Uterus (tissue), 4 donors: Measurements from ENCODE around the gene ILK. TPM values are rescaled to one million over a fixed set of nuclear protein-coding genes. Genes with fewer than 3 reads are reported as not detected.

Experiments
- DNase-seq, 2 donors: peaks; one replicate each; pipeline ENCODE4 v3.0.0-alpha.2; 2019 to 2020
- H3K27ac ChIP-seq, 2 donors: fragments of 200-600 bp; sonication (generic); 1 replicate in 1 of 2; 2 replicates in 1 of 2; pipeline ENCODE4 v1.5.1; 2016 to 2018
- H3K27me3 ChIP-seq, 2 donors: fragments of 200-600 bp; sonication (generic); one replicate each; pipeline ENCODE4 v1.5.1; 2018 to 2019; ENCODE audit warnings: control low read depth in 1 of 2
- H3K36me3 ChIP-seq, 2 donors: fragments of 200-600 bp; sonication (generic); one replicate each; pipeline ENCODE4 v1.5.1; 2019; ENCODE audit warnings: control low read depth in 1 of 2
- H3K4me1 ChIP-seq, 2 donors: fragments of 200-600 bp; sonication (generic); one replicate each; pipeline ENCODE4 v1.5.1; 2018 to 2019; ENCODE audit warnings: control low read depth in 1 of 2
- H3K4me3 ChIP-seq, 2 donors: fragments of 200-600 bp; sonication (generic); 1 replicate in 1 of 2; 2 replicates in 1 of 2; pipeline ENCODE4 v1.5.1; 2018 to 2019; ENCODE audit warnings: mild to moderate bottlenecking in 1 of 2
- H3K9me3 ChIP-seq, 2 donors: fragments of 200-600 bp; sonication (generic); one replicate each; pipeline ENCODE4 v1.5.1; 2019; ENCODE audit warnings: control low read depth in 1 of 2
- POLR2A ChIP-seq, 2 donors: fragments of 450-650 bp; IDR thresholded peaks; one replicate each; pipeline ENCODE4 v1.6.1; 2016; ENCODE audit warnings: antibody characterized with exemption in 2 of 2, mild to moderate bottlenecking in 1 of 2, moderate library complexity in 1 of 2
- intact Hi-C: fragments of 100-400 bp; cut with DNase I; formaldehyde crosslinking; loops from one replicate; pipeline ENCODE4 v1.15.1; 2023; ENCODE audit warnings: low total_unique reads
- total RNA-seq, 4 donors: library from RNA; depleted of rRNA in 3 of 4; stranded (reverse); fragments of >200 nt in 3 of 4; gene quantifications; one replicate each; pipeline versions ENCODE4 v1.1.0 to v1.2.4, GENCODE V29; 2014 to 2023
- TF ChIP-seq, protein P1 (sequence below), 4 experiments: fragments of 200-600 bp in 2 of 4; fragments of 450-650 bp in 2 of 4; sonication (generic) in 2 of 4; IDR thresholded peaks; one replicate each; pipeline ENCODE4 v1.5.1; 2016 to 2019; ENCODE audit warnings: antibody characterized with exemption in 4 of 4, mild to moderate bottlenecking in 2 of 4, moderate library complexity in 1 of 4
- donor health status: DM: yes; HTN: yes; CAD: no.

ILK gene
- 100 to 1,000 TPM; 205 to 336 (median 279) TPM for total RNA-seq

GRCh38 chr11:6603287-6604080 is at the start of gene ILK, which contains the start of gene RRP8:
ILK (plus strand) TSS chr11:6603774; CDS start chr11:6604272, 498 bp downstream.
RRP8 (minus strand) TSS chr11:6603616; CDS start chr11:6603502, 114 bp downstream.
- Histone ChIP-seq H3K4me3 (peak within 1 kb of the TSS; percentile 92 to 98), H3K9me3 (no peaks in the 10 kb centered on the region), H3K4me1 (peaks cover 12 to 25% of the 10 kb centered on the region in 2 donors), H3K36me3 (no peaks in the 10 kb centered on the region), H3K27me3 (no peaks in the 10 kb centered on the region), H3K27ac (peak within 1 kb of the TSS; percentile 97 to 99)
- peak; percentile 91 to 92 for DNase-seq
- intact Hi-C loops = no loop called here
- TF ChIP-seq, protein P1, sequence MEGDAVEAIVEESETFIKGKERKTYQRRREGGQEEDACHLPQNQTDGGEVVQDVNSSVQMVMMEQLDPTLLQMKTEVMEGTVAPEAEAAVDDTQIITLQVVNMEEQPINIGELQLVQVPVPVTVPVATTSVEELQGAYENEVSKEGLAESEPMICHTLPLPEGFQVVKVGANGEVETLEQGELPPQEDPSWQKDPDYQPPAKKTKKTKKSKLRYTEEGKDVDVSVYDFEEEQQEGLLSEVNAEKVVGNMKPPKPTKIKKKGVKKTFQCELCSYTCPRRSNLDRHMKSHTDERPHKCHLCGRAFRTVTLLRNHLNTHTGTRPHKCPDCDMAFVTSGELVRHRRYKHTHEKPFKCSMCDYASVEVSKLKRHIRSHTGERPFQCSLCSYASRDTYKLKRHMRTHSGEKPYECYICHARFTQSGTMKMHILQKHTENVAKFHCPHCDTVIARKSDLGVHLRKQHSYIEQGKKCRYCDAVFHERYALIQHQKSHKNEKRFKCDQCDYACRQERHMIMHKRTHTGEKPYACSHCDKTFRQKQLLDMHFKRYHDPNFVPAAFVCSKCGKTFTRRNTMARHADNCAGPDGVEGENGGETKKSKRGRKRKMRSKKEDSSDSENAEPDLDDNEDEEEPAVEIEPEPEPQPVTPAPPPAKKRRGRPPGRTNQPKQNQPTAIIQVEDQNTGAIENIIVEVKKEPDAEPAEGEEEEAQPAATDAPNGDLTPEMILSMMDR (IDR thresholded peaks at IDR 0.05) = peak; percentile 45 to 68 (median 56)
- peak; percentile 88 to 96 for TF ChIP-seq POLR2A (IDR thresholded peaks at IDR 0.05)

DNA sequence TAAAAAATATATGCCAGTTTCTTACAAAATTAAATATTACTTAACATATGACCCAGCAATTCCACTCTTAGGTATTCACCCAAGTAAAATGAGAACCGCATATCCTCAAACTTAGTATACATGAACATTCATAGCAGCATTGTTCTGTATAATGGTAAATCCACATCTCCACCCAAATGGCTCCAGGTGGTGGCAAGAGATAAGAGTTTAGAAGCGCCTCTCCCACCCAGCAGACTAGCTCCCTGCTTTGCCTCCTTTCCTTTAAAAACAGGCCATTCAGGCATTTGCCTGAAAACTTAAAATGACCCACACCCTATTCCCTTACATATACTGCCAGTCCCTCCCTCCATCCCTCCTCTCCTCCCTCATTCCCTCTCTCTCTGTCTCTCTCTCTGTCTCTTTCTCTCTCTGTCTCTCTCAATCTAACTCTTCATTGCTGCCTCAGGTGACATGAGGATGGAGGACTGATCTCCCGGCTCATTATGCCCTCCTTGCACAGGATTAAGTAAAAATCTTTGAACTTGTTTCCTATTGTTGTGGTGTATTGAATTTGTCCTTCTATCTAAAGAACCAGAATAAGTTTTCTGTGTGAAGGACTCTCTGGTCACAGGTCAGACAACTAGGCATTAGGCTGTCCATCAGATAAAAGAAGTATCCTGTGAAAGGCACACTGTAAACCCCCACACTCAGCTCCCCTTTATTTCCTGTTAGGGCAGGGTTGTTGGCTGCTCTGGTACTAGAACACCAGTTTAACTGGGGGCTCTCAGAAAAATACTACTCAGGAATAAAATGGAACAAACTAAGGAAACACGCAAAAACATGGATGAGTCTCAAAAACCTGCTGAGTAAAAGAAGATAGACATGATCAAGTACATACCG is 48.5 kb upstream of the ILK start:
- H3K9me3 ChIP-seq = no peaks in the 10 kb centered on the region
- no peak overlapping the region for H3K27ac ChIP-seq
- no peak for DNase-seq
- intact Hi-C loops = no loop called here
- H3K4me3 ChIP-seq = no peak overlapping the region
- H3K4me1 ChIP-seq = peaks cover 0 to 5% of the 10 kb centered on the region in 2 donors
- no peak for TF ChIP-seq POLR2A (IDR thresholded peaks at IDR 0.05)
- TF ChIP-seq, protein P1 (IDR thresholded peaks at IDR 0.05) = no peak
- no peaks in the 10 kb centered on the region for H3K36me3 ChIP-seq
- H3K27me3 ChIP-seq = no peaks in the 10 kb centered on the region

GRCh38 chr11:6556139-6556949 is 47.2 kb upstream of the ILK start:
- no peak for DNase-seq
- no peak overlapping the region for H3K4me3 ChIP-seq
- no peaks in the 10 kb centered on the region for H3K9me3 ChIP-seq
- H3K36me3 ChIP-seq = no peaks in the 10 kb centered on the region
- H3K4me1 ChIP-seq = peaks cover 0 to 5% of the 10 kb centered on the region in 2 donors
- no peaks in the 10 kb centered on the region for H3K27me3 ChIP-seq
- H3K27ac ChIP-seq = no peak overlapping the region
- intact Hi-C loops = no loop called here
- TF ChIP-seq, protein P1 (IDR thresholded peaks at IDR 0.05) = no peak
- no peak for TF ChIP-seq POLR2A (IDR thresholded peaks at IDR 0.05)

GRCh38 chr11:6557063-6557462 is 46.5 kb upstream of the ILK start:
- intact Hi-C loops = no loop called here
- H3K27ac ChIP-seq = no peak overlapping the region
- no peak for DNase-seq
- no peaks in the 10 kb centered on the region for H3K9me3 ChIP-seq
- H3K27me3 ChIP-seq = no peaks in the 10 kb centered on the region
- no peak overlapping the region for H3K4me3 ChIP-seq
- peaks cover 0 to 5% of the 10 kb centered on the region in 2 donors for H3K4me1 ChIP-seq
- H3K36me3 ChIP-seq = no peaks in the 10 kb centered on the region
- TF ChIP-seq, protein P1 (IDR thresholded peaks at IDR 0.05) = no peak
- TF ChIP-seq POLR2A (IDR thresholded peaks at IDR 0.05) = no peak
